ENCODE measurements around the gene MAST3. TPM values are rescaled to one million over a fixed set of nuclear protein-coding genes. Genes with fewer than 3 reads are reported as not detected.

The MAST3 gene
- total and polyA plus RNA-seq, 2 donors (not counting 1 experiment from before 2014, with no cell fraction given): 43.5 to 85.5 TPM

DNA sequence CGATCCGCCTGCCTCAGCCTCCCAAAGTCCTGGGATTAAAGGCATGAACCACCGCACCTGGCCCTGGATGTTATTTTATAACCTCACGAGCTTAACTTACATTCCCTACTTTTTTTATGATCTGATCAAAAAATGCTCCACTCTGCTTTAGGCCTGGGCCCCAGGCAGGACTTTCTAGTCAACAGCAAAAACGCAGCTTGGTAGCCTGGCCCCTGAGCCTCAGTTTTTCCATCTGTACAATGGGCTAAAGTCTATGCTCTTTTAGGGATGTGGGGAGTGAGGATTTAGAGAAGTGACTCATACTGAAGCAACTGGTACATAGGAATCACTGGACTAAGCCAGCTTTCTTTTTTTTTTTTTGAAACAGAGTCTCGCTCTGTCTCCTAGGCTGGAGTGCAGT, 43.5 kb downstream of the MAST3 start:
- DNase-seq (no peak), ATAC-seq (ENCODE audit: low read depth) (no peak)
- Histone ChIP-seq H2AFZ (ENCODE audit: insufficient read depth, low read depth, low read length, poor library complexity, severe bottlenecking) (no peak overlapping the region), H3K4me3 (ENCODE audit: control extremely low read depth in 1 of 5, extremely low read depth in 1 of 5, insufficient read depth in 1 of 5, low read depth in 2 of 5, low read length in 4 of 5) (no peak overlapping the region), H4K20me1 (ENCODE audit: control insufficient read depth, insufficient read depth, low read length, poor library complexity, severe bottlenecking) (peaks cover 20% of the 10 kb centered on the region), H3K4me1 (ENCODE audit: control insufficient read depth in 2 of 2, insufficient read depth in 2 of 2, low read length in 2 of 2) (no peaks in the 10 kb centered on the region), H3K36me3 (replicated peaks in 1 of 2; ENCODE audit: control extremely low read depth in 1 of 2, control insufficient read depth in 1 of 2, extremely low read depth in 1 of 2, insufficient read depth in 2 of 2, low read length in 1 of 2) (peaks cover 7 to 80% of the 10 kb centered on the region in 2 experiments), H3K4me2 (replicated peaks; ENCODE audit: low read depth, low read length, poor library complexity, severe bottlenecking) (no peak overlapping the region), H3K27ac (ENCODE audit: low read length in 2 of 2) (no peak overlapping the region), H3K9me3 (ENCODE audit: control extremely low read depth in 1 of 3, control insufficient read depth in 2 of 3, insufficient read depth in 1 of 3, low read length in 2 of 3) (no peaks in the 10 kb centered on the region), H3K9ac (ENCODE audit: low read length) (no peak overlapping the region), H3K27me3 (replicated peaks in 1 of 4; ENCODE audit: control extremely low read depth in 1 of 4, control insufficient read depth in 3 of 4, insufficient read depth in 4 of 4, low read length in 3 of 4) (no peaks in the 10 kb centered on the region), H3K79me2 (ENCODE audit: control insufficient read depth, insufficient read depth, low read length) (no peaks in the 10 kb centered on the region)
- no peaks in the 10 kb centered on the region for H3K4me1 Mint-ChIP-seq
- TF ChIP-seq EZH2 (IDR thresholded peaks at IDR 0.05; ENCODE audit: borderline replicate concordance, insufficient read depth, low read depth, low read length, poor library complexity, severe bottlenecking): no peak
- TF ChIP-seq, protein P1, sequence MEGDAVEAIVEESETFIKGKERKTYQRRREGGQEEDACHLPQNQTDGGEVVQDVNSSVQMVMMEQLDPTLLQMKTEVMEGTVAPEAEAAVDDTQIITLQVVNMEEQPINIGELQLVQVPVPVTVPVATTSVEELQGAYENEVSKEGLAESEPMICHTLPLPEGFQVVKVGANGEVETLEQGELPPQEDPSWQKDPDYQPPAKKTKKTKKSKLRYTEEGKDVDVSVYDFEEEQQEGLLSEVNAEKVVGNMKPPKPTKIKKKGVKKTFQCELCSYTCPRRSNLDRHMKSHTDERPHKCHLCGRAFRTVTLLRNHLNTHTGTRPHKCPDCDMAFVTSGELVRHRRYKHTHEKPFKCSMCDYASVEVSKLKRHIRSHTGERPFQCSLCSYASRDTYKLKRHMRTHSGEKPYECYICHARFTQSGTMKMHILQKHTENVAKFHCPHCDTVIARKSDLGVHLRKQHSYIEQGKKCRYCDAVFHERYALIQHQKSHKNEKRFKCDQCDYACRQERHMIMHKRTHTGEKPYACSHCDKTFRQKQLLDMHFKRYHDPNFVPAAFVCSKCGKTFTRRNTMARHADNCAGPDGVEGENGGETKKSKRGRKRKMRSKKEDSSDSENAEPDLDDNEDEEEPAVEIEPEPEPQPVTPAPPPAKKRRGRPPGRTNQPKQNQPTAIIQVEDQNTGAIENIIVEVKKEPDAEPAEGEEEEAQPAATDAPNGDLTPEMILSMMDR (IDR thresholded peaks at IDR 0.05): no peak
- no peak overlapping the region for H3K27ac Mint-ChIP-seq
- ChIA-PET CTCF (interaction anchor here (0.6 to 1.8 kb wide), 4 partner anchors 10 to 435 kb away, joined by 3 to 8 read pairs (median 4); no protein-coding TSS in a partner anchor), POLR2A (interaction anchor here (0.6 to 0.8 kb wide), 2 partner anchors 33 to 281 kb away, joined by 5 read pairs; no protein-coding TSS in a partner anchor)
- 100% methylated on average over 4 of the region's 6 CpGs for WGBS (ENCODE audit: insufficient coverage)
- intact Hi-C loops (cut with micrococcal nuclease): no loop called here
- no peaks in the 10 kb centered on the region for H3K27me3 Mint-ChIP-seq
- H3K9me3 Mint-ChIP-seq (ENCODE audit: insufficient read depth): no peaks in the 10 kb centered on the region
- no peak overlapping the region for H3K4me3 Mint-ChIP-seq

DNA sequence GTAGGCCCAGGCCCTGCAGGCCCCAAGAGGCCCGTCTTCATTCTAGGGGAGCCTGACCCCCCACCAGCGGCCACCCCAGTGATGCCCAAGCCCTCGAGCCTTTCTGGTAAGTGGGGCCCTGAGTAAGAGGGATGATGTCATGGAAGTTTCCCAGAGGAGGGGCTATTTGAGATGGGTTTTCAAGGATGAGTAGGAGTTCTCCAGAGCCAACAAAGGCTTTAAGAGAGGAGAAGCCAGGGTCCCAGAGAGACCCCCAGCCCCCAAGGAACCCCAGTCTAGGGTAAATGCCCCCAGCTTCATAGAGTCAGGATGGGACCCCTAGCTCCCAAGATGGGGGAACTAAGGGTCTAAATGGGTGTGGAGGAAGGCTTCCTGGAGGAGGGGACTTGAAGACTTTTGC, 46.3 kb downstream of the MAST3 start:
- TF ChIP-seq, protein P1 (IDR thresholded peaks at IDR 0.05): no peak
- no peak for TF ChIP-seq EZH2 (IDR thresholded peaks at IDR 0.05; ENCODE audit: borderline replicate concordance, insufficient read depth, low read depth, low read length, poor library complexity, severe bottlenecking)
- H3K27me3 Mint-ChIP-seq: no peaks in the 10 kb centered on the region
- no peak overlapping the region for H3K9ac ChIP-seq (ENCODE audit: low read length)
- H3K4me3 Mint-ChIP-seq: no peak overlapping the region
- no peaks in the 10 kb centered on the region for H3K4me1 ChIP-seq (ENCODE audit: control insufficient read depth in 2 of 2, insufficient read depth in 2 of 2, low read length in 2 of 2)
- no peaks in the 10 kb centered on the region for H3K27me3 ChIP-seq (replicated peaks in 1 of 4; ENCODE audit: control extremely low read depth in 1 of 4, control insufficient read depth in 3 of 4, insufficient read depth in 4 of 4, low read length in 3 of 4)
- CTCF ChIA-PET: no interaction called here
- H3K27ac Mint-ChIP-seq: peak overlapping the region; percentile 61
- WGBS (ENCODE audit: insufficient coverage): 83% methylated on average over 1 of the region's 3 CpGs
- H2AFZ ChIP-seq (ENCODE audit: insufficient read depth, low read depth, low read length, poor library complexity, severe bottlenecking): no peak overlapping the region
- intact Hi-C loops (cut with micrococcal nuclease): no loop called here
- H3K4me3 ChIP-seq (ENCODE audit: control extremely low read depth in 1 of 5, extremely low read depth in 1 of 5, insufficient read depth in 1 of 5, low read depth in 2 of 5, low read length in 4 of 5): no peak overlapping the region
- H3K4me2 ChIP-seq (replicated peaks; ENCODE audit: low read depth, low read length, poor library complexity, severe bottlenecking): no peak overlapping the region
- H3K4me1 Mint-ChIP-seq: no peaks in the 10 kb centered on the region
- H3K27ac ChIP-seq (ENCODE audit: low read length in 2 of 2): no peak overlapping the region
- H3K9me3 ChIP-seq (ENCODE audit: control extremely low read depth in 1 of 3, control insufficient read depth in 2 of 3, insufficient read depth in 1 of 3, low read length in 2 of 3): no peaks in the 10 kb centered on the region
- DNase-seq (no peak), ATAC-seq (ENCODE audit: low read depth) (no peak)
- H3K36me3 ChIP-seq (replicated peaks in 1 of 2; ENCODE audit: control extremely low read depth in 1 of 2, control insufficient read depth in 1 of 2, extremely low read depth in 1 of 2, insufficient read depth in 2 of 2, low read length in 1 of 2): peaks cover 7 to 76% of the 10 kb centered on the region in 2 experiments
- no peaks in the 10 kb centered on the region for H3K79me2 ChIP-seq (ENCODE audit: control insufficient read depth, insufficient read depth, low read length)
- peaks cover 24% of the 10 kb centered on the region for H4K20me1 ChIP-seq (ENCODE audit: control insufficient read depth, insufficient read depth, low read length, poor library complexity, severe bottlenecking)
- POLR2A ChIA-PET: no interaction called here
- H3K9me3 Mint-ChIP-seq (ENCODE audit: insufficient read depth): no peaks in the 10 kb centered on the region
